H1 (cell line): ENCODE measurements around the gene TM9SF2. TPM values are rescaled to one million over a fixed set of nuclear protein-coding genes. Genes with fewer than 3 reads are reported as not detected.
A peak's percentile ranks its signal among the peaks of the same experiment; 100 is the strongest.

ENCODE experiments used
- BRCA1 ChIP-seq: IDR thresholded peaks from 2 replicates; pipeline ENCODE4 v1.6.1; 2012; ENCODE audit warnings: low read depth, low read length, improper control_type of control experiment
- CHD7 ChIP-seq: fragments of 300-600 bp; sonication (generic); IDR thresholded peaks from 2 replicates; pipeline ENCODE4 v1.7.1; 2012; ENCODE audit warnings: low read length, moderate library complexity, mild to moderate bottlenecking, inconsistent platforms; ENCODE audit not compliant: insufficient replicate concordance
- EGR1 ChIP-seq: IDR thresholded peaks from 2 replicates; pipeline ENCODE4 v1.6.1; 2011; ENCODE audit warnings: low read depth, low read length, borderline replicate concordance
- HDAC6 ChIP-seq: IDR thresholded peaks from one replicate; pipeline ENCODE4 v1.7.1; 2012; ENCODE audit warnings: low read depth, mild to moderate bottlenecking, inconsistent platforms, low read length, moderate library complexity
- KDM4A ChIP-seq: IDR thresholded peaks from one replicate; pipeline ENCODE4 v1.7.1; 2012; ENCODE audit warnings: low read depth, mild to moderate bottlenecking, moderate library complexity, low read length, inconsistent platforms; ENCODE audit not compliant: severe bottlenecking
- NRF1 ChIP-seq: IDR thresholded peaks from 2 replicates; pipeline ENCODE4 v1.6.1; 2011; ENCODE audit warnings: mild to moderate bottlenecking, low read depth, low read length, improper control_type of control experiment
- RXRA ChIP-seq: IDR thresholded peaks from 2 replicates; pipeline ENCODE4 v1.6.1; 2011; ENCODE audit warnings: low read depth, mild to moderate bottlenecking, low read length, moderate library complexity; ENCODE audit not compliant: insufficient read depth
- SUZ12 ChIP-seq: fragments of 200-600 bp; sonication (generic); IDR thresholded peaks from 2 replicates; pipeline ENCODE4 v1.6.1; 2012; ENCODE audit warnings: mild to moderate bottlenecking, inconsistent platforms, low read length, moderate library complexity, mixed read lengths
- TAF7 ChIP-seq: optimal IDR thresholded peaks from 2 replicates; pipeline ENCODE3; 2011; ENCODE audit warnings: low read depth, mild to moderate bottlenecking, inconsistent platforms, low read length, moderate library complexity, borderline replicate concordance
- polyA plus RNA-seq, 7 experiments: library from polyadenylated mRNA; depleted of rRNA in 3 of 7; stranded (reverse) in 5 of 7; unstranded in 2 of 7; fragments of >200 nt in 5 of 7; fragments of 200-250 nt in 2 of 7; gene quantifications; 1 replicate in 5 of 7; 2 replicates in 1 of 7; 4 replicates in 1 of 7; pipeline versions ENCODE4 v1.2.1 to v1.2.3, GENCODE V29; 2011 to 2013; ENCODE audit warnings: missing spikeins in 2 of 7, mixed read lengths in 2 of 7
- total RNA-seq: library from RNA; stranded (reverse); fragmentation: NEBNext Ultra II Directional; extraction: Animal tissue kit (Norgen Biotek cat#: 25700); gene quantifications from 2 replicates; pipeline ENCODE4 v1.2.1, GENCODE V29; 2021

TM9SF2 gene
- total and polyA plus RNA-seq, 2 of the 8 experiments (the other 6 are each of a cell fraction or from before 2014, with no cell fraction given) = 68.0 to 101 TPM

- TF ChIP-seq CHD7 = no peak
- TF ChIP-seq SUZ12 = no peak
- no peak for TF ChIP-seq HDAC6
- no peak for TF ChIP-seq RXRA
- peak; percentile 82 for TF ChIP-seq NRF1
- TF ChIP-seq TAF7 = peak; percentile 10
- no peak for TF ChIP-seq BRCA1
- peak; percentile 98 for TF ChIP-seq EGR1
- TF ChIP-seq KDM4A = peak; percentile 13
These were observed 2.8 kb upstream of the TM9SF2 start (continued) for GRCh38 chr13:99498171-99499161.
